NCI-H510A (cell line): Measurements from ENCODE around the gene CKS2.
"Not testable (repeated sequence)": the region's sequence is repeated elsewhere in the genome, so short reads cannot be mapped to it uniquely, and the experiment has no call there.

Experiments
- DNase-seq: peaks from one replicate; lab custom pipeline; 2025; lab: John Stamatoyannopoulos, UW

The CKS2 gene

DNA sequence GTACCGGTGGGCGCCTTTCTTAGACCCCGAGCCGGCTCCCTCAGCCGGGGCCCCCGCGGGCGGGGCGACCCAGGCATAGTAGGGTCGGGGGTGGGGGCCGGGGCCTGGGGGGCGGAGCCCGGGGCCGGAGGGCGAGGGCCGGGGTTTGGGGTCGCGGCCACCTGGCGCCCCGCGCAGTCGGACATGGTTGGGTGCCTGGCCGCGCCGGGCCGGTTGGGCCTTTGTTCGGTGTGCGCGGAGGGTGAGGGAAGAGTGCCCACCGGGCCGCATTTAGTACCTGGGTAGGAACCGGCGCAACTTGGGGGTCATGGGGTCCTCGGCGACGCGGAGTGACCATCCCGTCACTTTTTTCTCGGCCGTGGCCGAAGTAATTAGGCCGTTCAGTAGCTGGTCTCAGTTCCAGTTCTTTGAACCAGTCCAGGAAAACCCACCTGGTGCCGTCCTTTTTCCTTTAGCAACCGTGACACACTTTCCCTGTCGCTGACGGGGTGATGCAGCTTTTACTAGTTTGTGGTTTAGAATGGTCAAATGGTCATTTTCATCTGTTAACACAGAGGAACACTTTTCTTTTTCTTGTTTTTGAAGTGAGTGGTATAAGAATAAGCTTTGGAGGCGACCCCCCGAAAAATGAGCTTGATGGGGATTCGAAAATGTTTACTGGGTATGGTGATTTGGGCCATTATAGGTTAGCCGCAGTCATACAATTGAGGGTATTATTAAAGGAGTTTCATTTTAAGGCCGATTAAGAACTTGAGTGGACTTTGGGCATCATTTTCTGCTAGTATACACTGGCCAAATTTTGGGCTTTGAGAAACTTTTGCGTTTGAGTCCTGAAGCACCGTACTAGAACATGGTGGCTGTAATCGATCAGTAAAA, 589 bp downstream of the CKS2 start:
- no peak for DNase-seq

DNA sequence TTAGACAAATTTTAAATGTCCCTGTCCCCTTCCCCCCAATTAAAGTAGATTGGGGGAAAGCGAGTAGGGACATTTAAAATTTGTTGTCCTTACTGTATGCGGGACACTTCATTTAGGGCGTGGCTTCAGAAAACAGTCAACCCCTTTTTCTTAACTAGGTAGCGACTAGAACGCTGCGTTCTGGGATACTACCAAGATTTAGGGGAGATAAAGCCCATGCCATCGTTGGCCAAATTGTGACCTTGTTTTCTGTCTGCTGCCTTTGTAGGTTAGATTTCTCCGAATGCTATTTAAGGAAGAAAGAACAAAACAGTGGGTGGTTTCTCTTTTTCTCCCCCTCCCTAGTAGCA, 1.2 kb downstream of the CKS2 start:
- DNase-seq = no peak

DNA sequence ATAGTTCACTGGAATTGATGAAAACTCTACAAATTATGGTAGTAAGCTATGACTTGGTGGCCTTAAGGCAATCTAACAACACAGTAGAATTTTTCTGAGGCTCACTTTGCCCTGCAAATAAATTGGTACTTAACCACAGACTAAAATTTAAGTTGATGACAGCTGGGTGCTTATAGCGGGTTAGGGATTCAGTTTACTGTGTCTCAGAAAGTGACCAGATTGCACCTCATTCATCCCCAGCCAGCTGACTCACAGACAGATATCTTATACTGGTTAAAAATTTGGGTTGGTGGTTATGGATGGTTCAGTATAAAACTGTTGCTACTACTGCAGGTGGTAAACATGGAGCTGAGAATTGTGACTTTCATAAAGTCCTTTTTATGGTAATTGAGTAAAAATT, 2.8 kb downstream of the CKS2 start:
- no peak for DNase-seq

DNA sequence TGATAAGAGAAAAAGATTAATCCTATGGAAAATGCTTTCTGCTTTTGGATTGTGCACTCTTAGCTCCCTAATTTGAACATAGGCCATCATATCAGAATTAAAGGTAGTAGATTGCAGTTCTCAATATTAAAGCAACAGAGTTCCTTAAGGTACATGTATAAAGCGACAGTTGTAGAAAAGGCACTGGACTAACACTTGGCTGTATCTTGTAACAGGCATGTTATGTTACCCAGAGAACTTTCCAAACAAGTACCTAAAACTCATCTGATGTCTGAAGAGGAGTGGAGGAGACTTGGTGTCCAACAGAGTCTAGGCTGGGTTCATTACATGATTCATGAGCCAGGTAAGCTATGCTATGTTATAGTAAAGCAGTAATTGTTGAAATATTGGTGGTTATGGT, 4.0 kb downstream of the CKS2 start:
- DNase-seq = no peak

DNA sequence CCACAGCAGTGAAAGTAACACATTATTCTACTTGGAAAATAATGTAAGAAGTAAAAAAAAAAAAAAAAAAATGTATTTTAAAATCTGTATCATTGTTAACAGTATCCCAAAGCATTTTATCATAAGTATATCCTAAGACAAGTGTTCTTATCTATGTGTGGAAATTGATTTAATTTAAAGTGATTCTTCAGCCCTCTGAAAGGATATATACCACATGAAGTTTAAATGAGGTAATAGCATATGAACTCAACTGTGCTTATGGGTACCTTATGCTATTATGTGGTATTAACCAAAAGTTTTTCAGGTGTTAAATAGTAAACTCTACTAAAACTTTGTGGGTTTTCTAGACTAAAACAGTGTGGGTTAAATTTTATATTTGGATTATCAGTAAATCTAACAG, 4.5 kb downstream of the CKS2 start:
- no peak for DNase-seq

DNA sequence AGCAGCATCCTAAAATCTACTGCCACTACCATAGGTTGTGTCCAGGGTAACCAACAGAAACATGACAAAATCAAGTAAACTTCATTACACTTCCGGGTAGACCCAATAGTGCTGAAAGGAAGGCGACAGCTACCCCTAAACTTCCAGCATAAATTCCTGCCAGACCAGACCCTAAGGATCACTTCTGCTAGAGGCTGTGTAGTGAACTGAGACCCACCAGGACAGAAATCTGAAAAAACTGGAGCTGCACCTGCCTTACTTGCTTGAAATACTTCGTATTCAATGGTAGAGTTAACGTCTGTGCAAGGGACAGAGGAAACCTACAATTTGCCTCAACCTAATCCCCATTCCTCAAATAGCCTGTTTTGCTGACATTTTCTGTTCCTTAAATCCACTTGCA, 6.3 kb downstream of the CKS2 start:
- no peak for DNase-seq

DNA sequence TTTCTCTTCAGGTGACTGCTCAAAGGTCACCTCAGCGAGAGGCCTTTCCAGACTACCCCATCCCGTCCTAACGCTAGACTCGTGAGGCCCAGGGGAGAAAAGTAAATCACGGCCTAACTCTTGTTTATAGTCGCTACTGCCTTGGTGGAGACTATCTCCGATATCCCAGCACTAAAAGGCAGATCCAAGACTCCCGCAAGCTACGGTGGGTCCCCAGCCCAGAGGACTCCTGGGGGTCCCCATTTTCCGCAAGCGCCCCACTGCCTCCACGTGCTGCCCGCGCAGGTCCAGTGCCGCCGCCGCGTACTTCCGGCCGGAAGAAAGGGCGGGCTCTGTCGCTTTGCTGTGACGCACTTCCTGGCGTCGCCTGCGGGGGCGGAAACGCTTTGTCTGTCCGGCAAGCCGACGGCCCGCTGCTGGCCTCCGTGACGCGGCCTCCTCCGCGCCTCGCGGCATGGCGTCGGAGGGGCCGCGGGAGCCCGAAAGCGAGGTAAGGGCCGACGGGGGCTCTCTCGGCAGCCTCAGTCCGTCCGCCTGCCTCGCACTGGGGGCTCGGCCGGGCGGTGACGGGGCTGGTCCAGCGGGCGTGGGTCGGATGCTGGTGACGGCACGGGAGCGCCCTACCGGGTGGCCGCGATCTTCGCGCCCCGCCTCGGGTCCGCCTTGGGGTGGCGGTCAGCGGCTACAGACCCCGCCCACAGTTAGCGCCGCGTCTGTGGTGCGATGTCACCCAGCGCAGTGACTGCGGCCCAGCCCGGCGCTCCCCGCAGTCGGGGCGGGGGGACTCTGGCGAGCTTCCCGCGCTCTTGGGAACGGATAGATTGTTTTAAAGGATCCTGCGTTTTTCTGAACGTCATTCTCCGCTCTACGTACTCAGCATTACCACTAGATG, 7.4 kb downstream of the CKS2 start, which contains the start of gene SECISBP2:
Gene SECISBP2 (plus strand): TSS at position 378 of the 892 bp plus-strand sequence. CDS start 77 bp downstream, at position 455.
- peak; percentile 94 for DNase-seq

DNA sequence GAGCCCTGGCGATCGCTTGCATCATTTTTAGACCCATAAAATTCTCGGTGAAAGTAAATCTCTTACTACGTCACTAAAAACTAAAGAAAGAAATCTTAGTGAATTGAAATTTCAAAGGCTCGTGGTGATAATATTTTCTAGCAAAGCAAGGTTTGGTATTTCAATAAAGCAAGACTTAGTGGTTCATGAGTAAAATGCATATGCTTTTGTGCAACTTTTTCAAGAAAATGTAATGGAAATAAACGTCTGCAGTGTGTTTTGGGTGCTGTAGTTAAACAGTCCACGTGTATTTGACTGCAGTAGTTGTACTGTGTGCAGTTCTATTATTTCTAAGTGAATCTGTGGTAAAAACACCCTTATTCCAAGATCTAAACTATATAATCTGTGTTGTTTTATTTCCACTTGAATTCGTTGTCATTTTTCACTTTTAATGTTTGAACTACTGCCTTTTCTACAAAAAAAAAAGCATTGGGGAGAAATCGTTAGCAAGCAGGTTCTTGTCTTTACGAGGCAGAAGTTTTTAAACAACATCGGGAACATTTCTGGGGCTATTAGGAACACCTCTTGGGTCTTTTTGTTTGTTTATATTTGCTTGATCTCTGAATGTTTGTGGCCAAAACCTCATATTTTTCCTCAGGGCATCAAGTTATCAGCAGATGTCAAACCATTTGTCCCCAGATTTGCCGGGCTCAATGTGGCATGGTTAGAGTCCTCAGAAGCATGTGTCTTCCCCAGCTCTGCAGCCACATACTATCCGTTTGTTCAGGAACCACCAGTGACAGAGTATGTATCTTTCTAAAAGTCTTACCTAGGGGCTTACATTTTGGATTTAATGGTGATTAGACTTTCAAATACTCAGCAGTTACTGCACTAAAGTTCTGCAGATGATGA, 8.3 kb downstream of the CKS2 start:
- DNase-seq = no peak

DNA sequence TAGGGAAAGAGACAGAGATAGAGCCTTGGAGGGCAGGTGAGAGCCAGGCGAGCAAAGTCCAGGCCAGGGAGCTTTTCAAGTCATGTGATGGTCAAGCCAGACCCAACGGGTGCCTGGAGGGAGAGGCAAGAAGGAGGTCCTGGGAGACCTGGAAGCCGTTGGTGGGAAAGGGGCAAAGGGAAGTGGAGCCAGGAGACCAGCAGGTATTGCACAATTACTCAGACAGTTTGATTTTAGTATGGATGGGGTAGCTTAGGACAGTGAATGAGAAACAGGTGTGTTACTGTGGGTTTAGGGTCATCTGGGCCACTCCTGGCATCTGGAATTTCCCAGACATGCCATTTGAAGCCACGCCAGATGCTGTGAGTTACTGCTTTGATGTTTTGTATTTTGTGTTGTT, 12.4 kb downstream of the CKS2 start:
- DNase-seq = no peak

DNA sequence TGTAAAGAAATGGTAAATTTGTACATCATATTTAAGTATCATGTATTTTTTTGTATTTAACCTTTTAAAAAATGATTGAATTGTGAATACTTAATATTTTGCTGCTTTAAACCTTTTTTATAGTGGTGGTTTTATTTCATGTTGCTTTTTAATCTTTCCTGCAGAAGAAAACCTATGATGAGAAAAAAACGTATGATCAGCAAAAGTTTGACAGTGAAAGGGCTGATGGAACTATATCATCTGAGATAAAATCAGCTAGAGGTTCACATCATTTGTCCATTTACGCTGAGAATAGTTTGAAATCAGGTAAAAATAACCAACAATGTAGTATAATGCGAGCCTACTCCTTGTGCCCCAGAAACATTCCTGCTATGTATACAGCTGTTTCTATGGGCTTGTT, 14.7 kb downstream of the CKS2 start:
- DNase-seq = no peak

DNA sequence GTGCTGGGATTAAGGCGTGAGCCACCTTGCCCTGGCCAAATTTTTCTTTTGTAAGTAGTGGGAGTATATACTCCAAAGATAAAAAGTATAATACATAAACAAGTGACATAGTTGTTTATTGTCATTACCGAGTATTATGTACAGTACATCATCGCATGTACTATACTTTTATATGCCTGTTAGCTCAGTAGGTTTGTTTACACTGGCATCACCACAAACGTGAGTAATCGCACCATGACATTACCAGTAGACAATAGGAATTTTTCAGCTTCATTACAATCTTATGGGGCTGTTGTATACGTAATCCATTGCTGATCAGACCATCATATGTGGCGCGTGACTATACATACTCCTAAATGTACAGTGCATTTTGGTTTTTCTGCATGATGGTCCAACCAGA, 17.1 kb downstream of the CKS2 start:
- no peak for DNase-seq

DNA sequence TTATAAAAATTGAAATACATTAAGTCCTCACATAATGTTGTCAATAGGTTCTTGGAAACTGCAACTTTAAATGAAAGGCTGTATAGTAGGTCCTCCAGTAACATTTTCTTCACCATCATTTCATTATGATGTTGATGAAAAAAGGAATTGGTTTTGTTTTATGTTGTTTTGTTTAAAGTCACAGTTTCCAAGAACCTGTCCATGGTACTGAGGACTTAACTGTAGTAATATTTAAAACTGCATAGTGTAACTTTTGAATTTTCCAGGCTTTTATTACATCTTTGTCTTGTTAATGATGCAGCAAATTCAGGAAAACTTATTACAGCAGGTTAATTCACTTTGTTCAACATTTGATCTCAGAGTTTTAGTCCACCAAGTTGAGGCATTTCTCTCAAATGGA, 18.9 kb downstream of the CKS2 start:
- DNase-seq = no peak

DNA sequence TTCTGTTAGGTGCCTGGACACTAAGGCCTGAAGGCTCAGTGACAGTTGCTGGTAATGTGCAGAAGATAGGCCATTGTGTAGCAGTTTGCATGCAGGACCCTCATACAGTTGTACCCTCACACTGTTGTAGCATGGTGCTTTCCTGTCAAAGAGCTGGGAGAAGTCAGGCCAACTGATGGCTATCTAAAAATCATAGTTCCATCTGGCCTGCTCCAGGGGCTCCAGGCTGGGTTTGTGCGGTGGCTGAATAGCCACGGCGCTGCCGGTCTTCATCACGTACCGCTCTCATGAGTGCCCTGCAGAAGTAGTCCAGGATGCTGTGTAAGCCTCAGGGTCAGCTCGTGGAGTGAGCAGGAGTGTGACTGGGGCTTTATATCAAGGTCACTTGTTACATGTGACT, 19.5 kb downstream of the CKS2 start:
- DNase-seq = no peak

DNA sequence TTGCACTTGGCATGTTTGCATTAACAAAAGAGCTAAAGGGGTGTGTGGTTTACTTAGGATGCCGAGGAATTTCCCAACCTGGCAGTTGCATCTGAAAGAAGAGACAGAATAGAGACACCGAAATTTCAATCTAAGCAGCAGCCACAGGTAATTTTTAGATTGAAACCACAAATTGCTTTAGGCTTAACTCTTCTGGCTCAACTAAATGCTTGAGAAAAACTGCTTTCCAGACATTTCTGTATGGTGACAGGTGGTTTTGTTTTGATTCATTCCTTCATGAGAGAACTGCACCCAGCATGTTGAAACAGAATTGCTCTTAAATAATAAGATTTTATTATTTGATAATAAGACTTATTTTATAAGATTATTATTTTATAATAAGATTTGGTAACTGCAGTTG, 28.8 kb downstream of the CKS2 start:
- DNase-seq = no peak

DNA sequence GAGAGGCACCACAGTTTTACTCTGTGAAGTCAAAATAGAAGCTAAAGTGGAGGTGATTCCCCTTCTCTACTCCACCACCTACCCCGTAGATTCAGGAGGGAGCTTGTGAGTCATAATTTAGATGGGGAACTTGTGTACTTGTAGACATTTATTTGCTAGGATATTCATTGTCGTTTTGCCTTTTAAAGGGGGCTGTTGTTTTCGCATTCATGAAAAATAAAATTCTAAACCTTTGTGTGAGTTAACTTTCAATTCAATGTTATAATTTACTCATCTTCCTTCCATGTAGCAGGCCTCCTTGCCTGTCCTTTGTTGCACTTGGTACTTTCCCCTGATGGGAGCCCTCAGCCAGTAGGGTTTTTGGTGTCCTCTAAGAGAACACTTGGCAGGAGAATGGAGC, 29.3 kb downstream of the CKS2 start:
- DNase-seq = no peak

DNA sequence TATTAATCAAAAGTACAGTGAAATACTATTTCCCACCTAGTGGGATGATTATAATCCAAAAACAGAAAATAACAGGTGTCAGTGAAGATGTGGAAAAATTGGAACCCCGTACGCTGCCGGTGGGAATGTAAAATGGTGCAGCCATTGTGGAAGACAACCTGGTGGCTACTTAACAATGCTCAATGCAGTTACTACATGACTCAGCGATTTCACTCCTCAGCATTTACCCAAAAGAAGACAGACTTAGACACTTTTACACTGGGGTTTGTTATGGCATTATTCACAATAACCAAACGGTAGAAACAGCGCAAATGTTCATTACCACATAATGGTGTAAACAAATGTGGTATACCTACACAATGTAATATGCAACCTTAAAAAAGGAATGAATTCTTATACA, 31.2 kb downstream of the CKS2 start:
- DNase-seq = no peak

DNA sequence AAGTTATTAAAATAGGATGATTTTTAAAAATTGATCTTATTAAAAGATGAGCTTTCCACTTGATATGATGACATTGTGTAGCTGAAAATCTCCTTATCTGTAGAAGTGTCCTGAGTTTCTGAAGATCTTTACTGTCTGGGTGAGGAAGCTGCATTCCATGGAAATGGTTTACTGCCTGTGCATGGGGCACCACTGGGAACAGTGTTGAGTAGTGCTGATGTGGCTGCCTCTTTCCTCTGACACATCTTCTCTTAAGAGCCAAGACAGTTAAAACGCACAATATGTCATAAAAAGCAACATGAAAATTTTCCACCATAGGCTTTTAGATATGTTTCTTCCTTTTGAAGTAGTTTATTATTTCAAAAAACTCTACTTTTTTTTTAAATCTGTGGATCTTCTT, 32.0 kb downstream of the CKS2 start:
- no peak for DNase-seq

DNA sequence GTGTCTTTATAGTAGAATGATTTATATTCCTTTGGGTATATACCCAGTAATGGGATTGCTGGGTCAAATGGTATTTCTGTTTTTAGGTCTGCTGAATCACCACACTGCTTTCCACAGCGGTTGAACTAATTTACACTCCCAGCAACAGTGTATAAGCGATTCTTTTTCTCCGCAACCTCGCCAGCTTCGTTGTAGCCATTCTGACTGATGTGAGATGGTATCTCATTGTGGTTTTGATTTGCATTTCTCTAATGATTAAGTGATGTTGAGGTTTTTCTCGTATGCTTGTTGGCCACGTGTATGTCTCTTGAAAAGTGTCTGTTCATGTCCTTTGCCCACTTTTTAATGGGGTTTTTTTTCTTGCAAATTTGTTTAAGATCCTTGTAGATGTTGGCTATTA, 32.8 kb downstream of the CKS2 start:
- not testable (repeated sequence) for DNase-seq

DNA sequence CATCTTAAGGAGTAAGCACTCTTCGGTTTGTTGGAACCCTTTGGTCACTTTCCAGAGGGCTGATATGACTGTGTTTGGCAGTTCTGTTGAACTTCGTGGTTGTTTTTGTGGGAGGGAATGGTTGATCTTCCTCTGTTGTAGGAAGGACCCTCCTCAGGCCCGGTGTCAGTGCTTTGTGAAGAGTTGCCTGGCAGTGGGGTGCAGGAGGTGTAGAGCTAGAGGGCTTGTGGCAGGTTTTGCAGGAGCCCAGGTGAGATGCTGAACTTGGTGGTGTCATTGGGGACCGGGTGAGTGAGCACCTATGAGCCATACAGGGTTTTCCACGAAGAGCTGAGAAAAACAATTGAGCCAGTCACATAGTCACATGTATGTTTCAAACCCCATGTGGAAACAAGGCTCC, 34.5 kb downstream of the CKS2 start:
- DNase-seq = no peak

DNA sequence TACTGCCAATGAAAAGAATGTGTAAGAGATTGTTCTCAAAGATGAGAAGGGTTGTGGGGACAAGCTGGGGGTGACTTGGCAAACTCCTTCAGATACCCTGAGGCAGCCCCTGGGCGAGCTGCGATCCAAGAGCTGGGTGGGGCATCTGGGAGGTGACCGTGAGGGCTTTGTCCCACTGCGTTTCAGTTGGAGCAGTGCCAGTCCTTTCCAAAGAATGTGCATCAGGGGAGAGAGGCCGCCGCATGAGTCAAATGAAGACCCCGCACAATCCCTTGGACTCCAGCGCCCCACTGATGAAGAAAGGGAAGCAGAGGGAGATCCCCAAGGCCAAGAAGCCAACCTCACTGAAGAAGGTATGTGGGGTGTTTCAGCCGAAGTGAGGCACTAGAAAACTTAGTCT, 35.7 kb downstream of the CKS2 start:
- no peak for DNase-seq

DNA sequence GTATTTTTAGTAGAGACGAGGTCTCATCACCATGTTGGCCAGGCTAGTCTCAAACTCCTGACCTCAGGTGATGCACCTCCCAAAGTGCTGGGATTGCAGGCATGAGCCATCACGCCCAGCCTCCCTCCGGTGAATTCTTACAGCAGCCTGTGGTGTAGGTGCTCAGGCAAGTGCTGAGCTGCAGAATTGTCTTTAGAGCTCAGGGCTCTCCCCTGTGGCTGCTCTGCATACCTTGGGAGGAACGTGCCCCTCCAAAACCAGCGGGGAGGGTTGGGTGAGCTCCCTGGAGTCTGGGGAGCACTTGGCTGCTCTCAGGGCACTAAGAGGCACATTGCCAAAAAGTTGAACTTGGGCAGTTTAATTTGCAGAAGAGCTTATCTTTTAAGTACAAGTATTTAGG, 36.7 kb downstream of the CKS2 start:
- DNase-seq = no peak

DNA sequence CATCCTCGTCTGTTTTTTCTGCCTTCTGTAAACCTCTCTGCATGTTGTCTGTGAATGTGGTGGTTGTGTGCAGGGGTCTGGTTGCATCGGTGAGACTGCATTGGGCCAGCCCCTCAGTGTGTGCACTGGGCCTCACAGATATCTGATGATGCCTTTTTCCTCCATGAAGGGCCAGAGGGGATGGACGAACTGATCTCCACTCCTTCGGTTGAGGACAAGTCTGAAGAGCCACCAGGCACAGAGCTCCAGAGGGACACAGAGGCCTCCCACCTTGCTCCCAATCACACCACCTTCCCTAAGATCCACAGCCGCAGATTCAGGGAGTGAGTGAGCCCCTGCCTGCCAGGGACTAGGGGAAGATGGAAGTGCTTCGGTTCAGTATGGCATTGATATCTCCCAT, 38.6 kb downstream of the CKS2 start:
- DNase-seq = no peak
